ENCODE results near the gene SLC40A1.
A peak's percentile ranks its signal among the peaks of the same experiment; 100 is the strongest.

SLC40A1 gene, protein sequence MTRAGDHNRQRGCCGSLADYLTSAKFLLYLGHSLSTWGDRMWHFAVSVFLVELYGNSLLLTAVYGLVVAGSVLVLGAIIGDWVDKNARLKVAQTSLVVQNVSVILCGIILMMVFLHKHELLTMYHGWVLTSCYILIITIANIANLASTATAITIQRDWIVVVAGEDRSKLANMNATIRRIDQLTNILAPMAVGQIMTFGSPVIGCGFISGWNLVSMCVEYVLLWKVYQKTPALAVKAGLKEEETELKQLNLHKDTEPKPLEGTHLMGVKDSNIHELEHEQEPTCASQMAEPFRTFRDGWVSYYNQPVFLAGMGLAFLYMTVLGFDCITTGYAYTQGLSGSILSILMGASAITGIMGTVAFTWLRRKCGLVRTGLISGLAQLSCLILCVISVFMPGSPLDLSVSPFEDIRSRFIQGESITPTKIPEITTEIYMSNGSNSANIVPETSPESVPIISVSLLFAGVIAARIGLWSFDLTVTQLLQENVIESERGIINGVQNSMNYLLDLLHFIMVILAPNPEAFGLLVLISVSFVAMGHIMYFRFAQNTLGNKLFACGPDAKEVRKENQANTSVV

DNA sequence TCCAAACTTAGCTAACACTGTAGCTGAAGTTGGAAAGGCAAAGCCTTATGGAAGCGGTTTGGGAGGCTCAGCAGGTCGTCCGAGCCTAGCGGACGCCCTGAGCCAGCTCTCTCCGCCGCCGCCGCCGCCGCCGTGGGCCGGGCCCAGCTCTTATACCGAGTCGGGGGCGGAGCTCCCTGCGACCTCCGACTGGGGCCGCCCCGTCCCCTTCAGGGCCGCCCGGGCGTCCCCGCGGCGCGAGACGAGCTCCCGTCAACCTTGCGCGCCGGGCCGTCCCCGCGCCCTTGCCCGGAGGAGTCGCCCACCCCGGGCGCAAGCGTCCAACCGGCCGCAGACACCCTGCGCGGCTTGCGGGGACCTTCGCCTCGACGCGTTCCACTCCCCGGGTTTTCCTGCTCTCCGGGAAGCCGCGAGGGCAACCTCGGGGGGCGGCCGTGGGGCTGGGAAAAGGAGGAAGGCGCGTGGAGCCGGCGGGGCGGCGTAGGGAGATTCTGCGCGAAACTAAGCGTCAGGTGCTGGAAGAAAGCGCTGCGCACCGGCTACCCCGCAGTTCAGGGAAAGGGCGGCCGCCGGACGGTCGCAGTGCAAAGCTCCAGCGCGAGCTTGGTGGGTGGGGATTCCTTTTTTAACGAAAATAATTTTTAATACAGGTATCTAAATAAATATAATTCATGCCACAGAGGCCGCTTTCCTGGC, at the start of gene SLC40A1:
SLC40A1 (minus strand) TSS at position 129 of the 696 bp plus-strand sequence. CDS start 326 bp downstream, outside the sequence.
- TF ChIP-seq, protein P1, sequence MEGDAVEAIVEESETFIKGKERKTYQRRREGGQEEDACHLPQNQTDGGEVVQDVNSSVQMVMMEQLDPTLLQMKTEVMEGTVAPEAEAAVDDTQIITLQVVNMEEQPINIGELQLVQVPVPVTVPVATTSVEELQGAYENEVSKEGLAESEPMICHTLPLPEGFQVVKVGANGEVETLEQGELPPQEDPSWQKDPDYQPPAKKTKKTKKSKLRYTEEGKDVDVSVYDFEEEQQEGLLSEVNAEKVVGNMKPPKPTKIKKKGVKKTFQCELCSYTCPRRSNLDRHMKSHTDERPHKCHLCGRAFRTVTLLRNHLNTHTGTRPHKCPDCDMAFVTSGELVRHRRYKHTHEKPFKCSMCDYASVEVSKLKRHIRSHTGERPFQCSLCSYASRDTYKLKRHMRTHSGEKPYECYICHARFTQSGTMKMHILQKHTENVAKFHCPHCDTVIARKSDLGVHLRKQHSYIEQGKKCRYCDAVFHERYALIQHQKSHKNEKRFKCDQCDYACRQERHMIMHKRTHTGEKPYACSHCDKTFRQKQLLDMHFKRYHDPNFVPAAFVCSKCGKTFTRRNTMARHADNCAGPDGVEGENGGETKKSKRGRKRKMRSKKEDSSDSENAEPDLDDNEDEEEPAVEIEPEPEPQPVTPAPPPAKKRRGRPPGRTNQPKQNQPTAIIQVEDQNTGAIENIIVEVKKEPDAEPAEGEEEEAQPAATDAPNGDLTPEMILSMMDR (IDR thresholded peaks at IDR 0.05; ENCODE audit: insufficient read depth, missing control alignments): no peak
- FAIRE-seq (no peak), DNase-seq (ENCODE audit: insufficient read length, low spot score) (peak; percentile 32)

DNA sequence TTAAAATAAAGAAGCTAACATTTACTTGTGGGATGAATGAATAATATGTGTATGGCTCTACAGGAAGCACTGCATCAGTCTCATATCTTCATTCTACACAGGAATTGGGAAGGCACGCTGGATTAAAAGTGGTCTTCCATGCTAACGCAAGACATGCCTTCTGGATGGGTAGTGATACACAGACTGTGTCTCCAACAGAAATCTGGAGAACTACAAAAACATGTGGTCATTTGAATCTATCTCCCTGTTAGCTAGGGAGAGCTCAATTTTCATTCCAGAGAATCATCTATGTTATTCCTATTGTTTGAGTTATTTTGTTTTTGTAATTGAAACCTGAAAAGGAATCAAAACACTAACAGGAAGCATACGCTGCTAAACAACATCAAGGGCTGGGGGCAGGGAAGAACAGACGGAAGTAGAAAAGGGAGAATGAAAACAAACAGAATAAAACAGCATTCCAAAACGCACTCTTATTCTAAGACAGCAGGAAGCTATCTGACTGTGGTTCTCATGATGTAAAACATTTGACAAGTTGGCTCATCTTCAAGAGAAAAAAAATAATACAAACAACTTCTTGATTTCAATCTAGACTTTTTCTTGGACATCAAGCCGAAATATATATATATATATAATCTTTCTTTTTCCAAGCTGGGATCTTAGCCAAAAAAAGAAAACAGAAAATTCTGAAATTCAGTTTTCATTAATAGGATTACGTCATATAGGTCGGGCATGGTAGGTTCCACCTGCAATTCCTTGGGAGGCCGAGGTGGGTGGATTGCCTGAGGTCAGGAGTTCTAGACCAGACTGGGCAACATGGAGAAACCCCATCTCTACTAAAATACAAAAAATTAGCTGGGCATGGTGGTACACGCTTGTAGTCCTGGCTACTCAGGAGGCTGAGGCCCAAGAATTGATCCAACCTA, 49.2 kb upstream of the SLC40A1 start:
- TF ChIP-seq, protein P1 (IDR thresholded peaks at IDR 0.05; ENCODE audit: insufficient read depth, missing control alignments): no peak
- DNase-seq (ENCODE audit: insufficient read length, low spot score): no peak
- no peak for FAIRE-seq

DNA sequence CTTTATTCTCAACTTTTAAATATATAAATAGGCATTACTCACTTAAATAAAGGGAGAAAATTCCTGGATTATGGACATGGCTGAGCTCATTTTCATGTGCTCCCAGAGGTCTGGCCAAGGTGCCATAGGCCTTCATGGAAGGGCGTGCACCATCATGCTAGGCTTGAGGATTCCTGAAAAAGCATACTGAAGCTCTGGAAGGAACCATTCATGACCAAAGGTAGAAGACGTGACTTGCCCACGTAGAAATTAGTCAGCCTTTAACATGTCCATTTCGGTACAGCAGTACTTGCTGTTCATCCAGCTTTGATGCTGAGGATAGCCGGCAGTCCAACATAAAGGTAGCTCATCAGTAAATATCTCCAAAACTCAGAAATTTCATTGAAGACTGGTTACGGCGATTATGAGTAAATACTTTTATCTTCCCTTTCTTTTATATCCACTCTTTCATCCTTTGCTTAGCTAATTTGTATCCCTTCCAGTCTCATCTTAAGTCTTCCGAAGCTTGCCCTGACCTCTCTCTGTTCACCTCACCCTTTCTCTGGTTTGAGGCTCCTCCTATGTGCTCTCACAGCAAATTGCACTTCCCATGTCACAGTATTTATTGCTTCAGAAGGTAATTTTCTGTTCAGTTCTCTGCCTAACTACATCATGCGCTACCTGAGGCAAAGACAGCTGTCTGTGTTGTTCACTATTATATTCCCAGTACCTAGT, 48.4 kb upstream of the SLC40A1 start:
- TF ChIP-seq, protein P1 (IDR thresholded peaks at IDR 0.05; ENCODE audit: insufficient read depth, missing control alignments): peak; percentile 7
- DNase-seq (ENCODE audit: insufficient read length, low spot score) (no peak), FAIRE-seq (no peak)

DNA sequence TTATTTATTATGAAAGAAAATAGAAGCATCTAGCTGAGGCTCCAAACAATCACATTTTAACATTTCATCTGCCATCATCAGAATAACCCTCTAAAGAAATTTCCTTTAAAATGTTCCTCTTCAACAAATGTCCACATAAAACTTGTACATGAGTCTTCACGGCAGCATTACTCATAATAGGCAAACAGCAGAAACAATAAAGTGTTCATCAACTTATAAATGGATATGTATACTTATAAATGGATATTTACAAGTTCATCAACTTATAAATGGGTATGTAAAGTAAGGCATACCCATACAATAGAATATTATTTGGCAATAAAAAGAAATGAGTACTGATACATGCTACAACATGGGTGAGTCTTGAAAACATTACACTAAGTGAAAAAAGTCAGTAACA, 47.2 kb upstream of the SLC40A1 start:
- no peak for FAIRE-seq
- TF ChIP-seq, protein P1 (IDR thresholded peaks at IDR 0.05; ENCODE audit: insufficient read depth, missing control alignments): no peak
- DNase-seq (ENCODE audit: insufficient read length, low spot score): no peak

DNA sequence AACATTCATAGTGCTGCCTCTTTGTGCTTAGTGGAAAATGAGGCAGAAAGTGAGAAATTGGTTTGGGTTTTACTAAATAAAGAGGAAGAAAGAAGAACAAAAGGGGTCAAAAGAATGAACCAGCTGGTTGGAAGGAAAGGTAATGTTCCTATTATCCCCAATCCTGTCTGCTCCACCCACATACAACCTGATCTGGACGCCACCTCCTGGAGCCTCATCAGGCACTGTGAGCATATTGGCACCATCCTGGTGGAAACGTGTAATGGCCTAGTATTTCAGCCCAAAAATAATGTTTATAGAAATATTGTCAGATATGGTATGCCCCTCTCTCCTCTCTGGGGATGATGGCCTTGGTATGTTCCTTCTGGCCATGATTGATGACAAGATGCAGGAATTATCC, 45.0 kb upstream of the SLC40A1 start:
- FAIRE-seq (no peak), DNase-seq (ENCODE audit: insufficient read length, low spot score) (no peak)
- TF ChIP-seq, protein P1 (IDR thresholded peaks at IDR 0.05; ENCODE audit: insufficient read depth, missing control alignments): no peak

DNA sequence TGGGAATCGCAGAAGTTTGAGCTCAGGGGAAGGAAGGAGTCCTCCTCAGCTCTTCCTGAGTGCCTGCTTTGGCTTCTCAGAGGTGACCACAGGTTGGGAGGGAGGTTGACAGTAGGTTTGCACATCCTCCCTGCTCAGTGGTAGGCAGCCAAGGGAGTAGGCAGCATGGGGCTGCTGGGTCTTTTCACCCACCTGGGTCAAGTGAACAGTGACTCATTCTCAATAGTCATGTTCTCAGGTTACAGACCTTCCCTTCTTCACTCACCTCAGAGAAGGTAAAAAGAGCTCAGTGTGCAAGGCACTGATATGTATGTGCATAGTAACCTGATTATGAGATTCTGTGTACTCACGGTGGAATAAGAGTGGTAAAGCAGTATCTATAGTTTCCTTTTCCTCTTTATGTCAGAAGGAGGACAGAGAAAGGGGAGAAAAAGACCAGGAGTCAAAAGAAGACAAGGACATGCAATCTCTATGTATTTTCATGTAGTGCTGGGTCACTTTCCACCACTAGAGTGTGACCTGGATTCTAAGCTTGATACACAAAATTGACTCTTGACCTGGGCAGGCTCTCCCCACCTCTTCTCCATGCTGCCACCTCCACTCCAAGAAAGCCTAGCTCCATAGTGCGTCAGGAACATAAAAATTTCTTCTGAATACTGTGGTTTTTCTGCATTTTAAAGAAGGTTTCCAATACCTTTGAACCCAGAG, 44.2 kb upstream of the SLC40A1 start:
- DNase-seq (ENCODE audit: insufficient read length, low spot score): no peak

More for the DNA sequence above, 44.2 kb upstream of the SLC40A1 start:
- TF ChIP-seq, protein P1 (IDR thresholded peaks at IDR 0.05; ENCODE audit: insufficient read depth, missing control alignments): no peak
- FAIRE-seq: no peak

Measured in D721Med (cell line).